T-helper 17 cell (primary cell): ENCODE data around the gene NUCB2. TPM values are rescaled to one million over a fixed set of nuclear protein-coding genes. Genes with fewer than 3 reads are reported as not detected.

Experiments
- ATAC-seq: fragments of 150-1000 bp; cut with Tn5 transposase; 2 replicates; pipeline ENCODE4 v1.10.0; 2021; ENCODE audit warnings: mild to moderate bottlenecking, moderate library complexity
- DNase-seq, 3 donors: peaks; one replicate each; pipeline versions ENCODE4 v3.0.0 to v3.0.0-alpha.2; 2020 to 2021
- H3K9me3 ChIP-seq: one replicate; pipeline ENCODE4 v1.7.0; 2013; ENCODE audit warnings: low read length, mild to moderate bottlenecking; ENCODE audit not compliant: control insufficient read depth, poor library complexity, severe bottlenecking
- H3K27ac Mint-ChIP-seq: one replicate; pipeline ENCODE4 v1.8.0; 2022; ENCODE audit warnings: mild to moderate bottlenecking, moderate library complexity, mixed read lengths
- H3K27me3 Mint-ChIP-seq: one replicate; pipeline ENCODE4 v1.8.0; 2022; ENCODE audit warnings: mixed read lengths
- H3K36me3 Mint-ChIP-seq: one replicate; pipeline ENCODE4 v1.8.0; 2022; ENCODE audit warnings: low read depth, mixed read lengths
- H3K4me1 Mint-ChIP-seq: one replicate; pipeline ENCODE4 v1.8.0; 2022; ENCODE audit warnings: mild to moderate bottlenecking, mixed read lengths
- H3K4me3 Mint-ChIP-seq: one replicate; pipeline ENCODE4 v1.8.0; 2022; ENCODE audit warnings: mild to moderate bottlenecking, moderate library complexity, mixed read lengths
- total RNA-seq, 4 donors: library from RNA in 2 of 4; stranded (reverse) in 2 of 4; gene quantifications; one replicate each; pipeline ENCODE4 v1.2.3 and lab custom pipeline; 2022 to 2026

NUCB2 gene
- total RNA-seq, 2 donors from 2014 or later: 29.5 to 33.6 TPM

- no peaks in the 10 kb centered on the region for H3K36me3 Mint-ChIP-seq
- peaks cover 13% of the 10 kb centered on the region for H3K9me3 ChIP-seq
- H3K4me3 Mint-ChIP-seq: no peak overlapping the region
- no peaks in the 10 kb centered on the region for H3K27me3 Mint-ChIP-seq
- ATAC-seq: no peak
- no peaks in the 10 kb centered on the region for H3K4me1 Mint-ChIP-seq
- no peak for DNase-seq
- H3K27ac Mint-ChIP-seq: no peak overlapping the region
Observed at GRCh38 chr11:17366495-17366894, 90.0 kb downstream of the NUCB2 start.

GRCh38 chr11:17368551-17368950 lies 92.0 kb downstream of the NUCB2 start:
- peaks cover 21% of the 10 kb centered on the region for H3K9me3 ChIP-seq
- Mint-ChIP-seq H3K4me1 (no peaks in the 10 kb centered on the region), H3K36me3 (no peaks in the 10 kb centered on the region), H3K27ac (no peak overlapping the region), H3K27me3 (no peaks in the 10 kb centered on the region), H3K4me3 (no peak overlapping the region)
- ATAC-seq: no peak
- no peak for DNase-seq

GRCh38 chr11:17369094-17369493 lies 92.6 kb downstream of the NUCB2 start:
- no peak overlapping the region for H3K4me3 Mint-ChIP-seq
- H3K36me3 Mint-ChIP-seq: no peaks in the 10 kb centered on the region
- no peak for ATAC-seq
- DNase-seq: no peak
- H3K4me1 Mint-ChIP-seq: no peaks in the 10 kb centered on the region
- H3K27me3 Mint-ChIP-seq: no peaks in the 10 kb centered on the region
- H3K27ac Mint-ChIP-seq: no peak overlapping the region
- peaks cover 21% of the 10 kb centered on the region for H3K9me3 ChIP-seq

GRCh38 chr11:17369684-17370243 lies 93.2 kb downstream of the NUCB2 start:
- Mint-ChIP-seq H3K27me3 (no peaks in the 10 kb centered on the region), H3K4me3 (no peak overlapping the region), H3K36me3 (no peaks in the 10 kb centered on the region)

GRCh38 chr11:17371614-17372013 lies 95.1 kb downstream of the NUCB2 start:
- ATAC-seq (no peak), DNase-seq (no peak)
- Mint-ChIP-seq H3K36me3 (no peaks in the 10 kb centered on the region), H3K4me1 (no peaks in the 10 kb centered on the region), H3K4me3 (no peak overlapping the region), H3K27ac (no peak overlapping the region), H3K27me3 (no peaks in the 10 kb centered on the region)
- H3K9me3 ChIP-seq: peaks cover 21% of the 10 kb centered on the region

More at GRCh38 chr11:17369684-17370243, 93.2 kb downstream of the NUCB2 start:
- H3K27ac Mint-ChIP-seq: no peak overlapping the region
- no peaks in the 10 kb centered on the region for H3K4me1 Mint-ChIP-seq
- peaks cover 21% of the 10 kb centered on the region for H3K9me3 ChIP-seq
- DNase-seq (no peak), ATAC-seq (no peak)

GRCh38 chr11:17375547-17375946 lies 99.0 kb downstream of the NUCB2 start:
- Mint-ChIP-seq H3K27me3 (no peaks in the 10 kb centered on the region), H3K36me3 (no peaks in the 10 kb centered on the region), H3K4me1 (no peaks in the 10 kb centered on the region), H3K27ac (no peak overlapping the region), H3K4me3 (no peak overlapping the region)
- ATAC-seq: no peak
- H3K9me3 ChIP-seq: peaks cover 13% of the 10 kb centered on the region
- DNase-seq: no peak

- Mint-ChIP-seq H3K4me1 (no peaks in the 10 kb centered on the region), H3K27ac (no peak overlapping the region)
- no peak for ATAC-seq
Observed at GRCh38 chr11:17376493-17376892, 100.0 kb downstream of the NUCB2 start.

GRCh38 chr11:17378655-17379054 lies 102.1 kb downstream of the NUCB2 start:
- ATAC-seq (no peak), DNase-seq (no peak)
- Mint-ChIP-seq H3K4me1 (no peaks in the 10 kb centered on the region), H3K4me3 (no peak overlapping the region), H3K27ac (no peak overlapping the region), H3K36me3 (no peaks in the 10 kb centered on the region), H3K27me3 (no peaks in the 10 kb centered on the region)
- H3K9me3 ChIP-seq: no peaks in the 10 kb centered on the region

More at GRCh38 chr11:17376493-17376892, 100.0 kb downstream of the NUCB2 start:
- H3K36me3 Mint-ChIP-seq: no peaks in the 10 kb centered on the region
- no peak overlapping the region for H3K4me3 Mint-ChIP-seq
- H3K27me3 Mint-ChIP-seq: no peaks in the 10 kb centered on the region
- peaks cover 8% of the 10 kb centered on the region for H3K9me3 ChIP-seq
- no peak for DNase-seq

- ATAC-seq (no peak), DNase-seq (no peak)
- Mint-ChIP-seq H3K27ac (no peak overlapping the region), H3K4me3 (no peak overlapping the region), H3K4me1 (no peaks in the 10 kb centered on the region), H3K27me3 (no peaks in the 10 kb centered on the region), H3K36me3 (no peaks in the 10 kb centered on the region)
- no peaks in the 10 kb centered on the region for H3K9me3 ChIP-seq
Observed at GRCh38 chr11:17379383-17380180, 103.0 kb downstream of the NUCB2 start.

GRCh38 chr11:17381156-17381555 lies 104.6 kb downstream of the NUCB2 start:
- Mint-ChIP-seq H3K27ac (no peak overlapping the region), H3K27me3 (no peaks in the 10 kb centered on the region), H3K4me3 (no peak overlapping the region), H3K4me1 (no peaks in the 10 kb centered on the region), H3K36me3 (no peaks in the 10 kb centered on the region)
- H3K9me3 ChIP-seq: no peaks in the 10 kb centered on the region
- ATAC-seq: no peak
- DNase-seq: no peak

Other genes starting within 250 kb of the NUCB2 start
- gene RPS13, start 199.1 kb upstream of the NUCB2 start, total RNA-seq: 1,000 to 10,000 TPM; 1,528 to 1,561 TPM
- 10 to 100 TPM; 33.0 to 42.0 TPM for gene PIK3C2A, start 68.8 kb upstream of the NUCB2 start, total RNA-seq
- gene NCR3LG1, start 75.1 kb downstream of the NUCB2 start, total RNA-seq: 1 to 10 TPM; 3.1 to 4.1 TPM
- gene KCNJ11, start 111.9 kb downstream of the NUCB2 start, total RNA-seq: under 1 TPM; 0.26 to 0.70 TPM
- not detected for gene ABCC8, start 200.1 kb downstream of the NUCB2 start, total RNA-seq